ENCODE data around the gene CHD6.

GRCh38 chr20:41426976-41427375, 191.2 kb downstream of the CHD6 start:
- TF ChIP-seq CTCF (conservative IDR thresholded peaks at IDR 0.05 in 1 of 2, IDR thresholded peaks at IDR 0.05 in 1 of 2; ENCODE audit: extremely low read depth in 1 of 2, insufficient read depth in 1 of 2, low read depth in 1 of 2, low read length in 2 of 2) (no peak), EZH2 (IDR thresholded peaks at IDR 0.05; ENCODE audit: borderline replicate concordance, low read length) (no peak)

Data from mammary epithelial cell (primary cell).